Endodermal cell (in vitro differentiated cells): Measurements from ENCODE around the gene FBXO5. TPM values are rescaled to one million over a fixed set of nuclear protein-coding genes. Genes with fewer than 3 reads are reported as not detected.

Experiments
- DNase-seq: peaks from one replicate; pipeline ENCODE4 v3.0.0-alpha.2; 2017
- H3K27ac ChIP-seq: 2 replicates; pipeline ENCODE4 v1.5.1; 2013; ENCODE audit warnings: mild to moderate bottlenecking, low read depth, low read length, moderate library complexity
- H3K27me3 ChIP-seq: 2 replicates; pipeline ENCODE4 v1.6.1; 2013; ENCODE audit warnings: mild to moderate bottlenecking, low read length, moderate library complexity; ENCODE audit not compliant: insufficient read depth, control insufficient read depth, poor library complexity, severe bottlenecking
- H3K36me3 ChIP-seq: 2 replicates; pipeline ENCODE4 v1.7.0; 2013; ENCODE audit warnings: mild to moderate bottlenecking, low read length, moderate library complexity; ENCODE audit not compliant: control insufficient read depth, insufficient read depth
- H3K4me1 ChIP-seq: one replicate; pipeline ENCODE4 v1.7.0; 2013; ENCODE audit warnings: low read length; ENCODE audit not compliant: control insufficient read depth, insufficient read depth
- H3K4me3 ChIP-seq: 2 replicates; pipeline ENCODE4 v1.5.1; 2013; ENCODE audit warnings: mild to moderate bottlenecking, low read length, moderate library complexity
- H3K9ac ChIP-seq: 2 replicates; pipeline ENCODE4 v1.6.1; 2013; ENCODE audit warnings: mild to moderate bottlenecking, low read length, moderate library complexity; ENCODE audit not compliant: poor library complexity, severe bottlenecking; ENCODE audit errors: extremely low read depth
- H3K9me3 ChIP-seq: 2 replicates; pipeline ENCODE4 v1.6.1; 2013; ENCODE audit warnings: mild to moderate bottlenecking, low read length, moderate library complexity; ENCODE audit not compliant: control insufficient read depth
- H3K27ac Mint-ChIP-seq: 2 replicates; pipeline ENCODE4 v1.8.0; 2020; ENCODE audit warnings: mixed read lengths
- H3K27me3 Mint-ChIP-seq: 2 replicates; pipeline ENCODE4 v1.8.0; 2021; ENCODE audit warnings: mild to moderate bottlenecking, mixed read lengths; ENCODE audit not compliant: insufficient read depth
- H3K36me3 Mint-ChIP-seq: 2 replicates; pipeline ENCODE4 v1.8.0; 2020; ENCODE audit warnings: low read depth, mixed read lengths
- H3K4me1 Mint-ChIP-seq: 2 replicates; pipeline ENCODE4 v1.8.0; 2020; ENCODE audit warnings: mixed read lengths
- H3K4me3 Mint-ChIP-seq: 2 replicates; pipeline ENCODE4 v1.8.0; 2020; ENCODE audit warnings: mild to moderate bottlenecking, moderate library complexity, mixed read lengths
- H3K9me3 Mint-ChIP-seq: 2 replicates; pipeline ENCODE4 v1.8.0; 2020; ENCODE audit warnings: mild to moderate bottlenecking, mixed read lengths
- WGBS, 2 experiments: methylation state at CpG; one replicate each; pipeline versions ENCODE4 v1.1.5 to v1.1.7; 2013; ENCODE audit warnings: missing lambda C conversion rate in 2 of 2, mixed read lengths in 1 of 2; ENCODE audit not compliant: insufficient coverage in 1 of 2, insufficient read length in 1 of 2; 5-methylcytosine and 5-hydroxymethylcytosine counted together
- total RNA-seq, 2 donors: library from RNA; stranded (reverse); fragmentation: NEBNext Ultra II Directional in 1 of 2; extraction: Animal tissue kit (Norgen Biotek cat#: 25700) in 1 of 2; gene quantifications; 2 replicates in 1 of 2; 3 replicates in 1 of 2; pipeline ENCODE4 v1.2.1, GENCODE V29; 2021
- TF ChIP-seq, protein P1 (sequence below): fragments of 200-600 bp; sonication (generic); conservative IDR thresholded peaks from 2 replicates; pipeline ENCODE4 v1.5.0; 2021; ENCODE audit warnings: antibody characterized with exemption, mild to moderate bottlenecking

FBXO5 gene
- total RNA-seq, 2 donors from 2014 or later = 39.8 to 71.6 TPM

DNA sequence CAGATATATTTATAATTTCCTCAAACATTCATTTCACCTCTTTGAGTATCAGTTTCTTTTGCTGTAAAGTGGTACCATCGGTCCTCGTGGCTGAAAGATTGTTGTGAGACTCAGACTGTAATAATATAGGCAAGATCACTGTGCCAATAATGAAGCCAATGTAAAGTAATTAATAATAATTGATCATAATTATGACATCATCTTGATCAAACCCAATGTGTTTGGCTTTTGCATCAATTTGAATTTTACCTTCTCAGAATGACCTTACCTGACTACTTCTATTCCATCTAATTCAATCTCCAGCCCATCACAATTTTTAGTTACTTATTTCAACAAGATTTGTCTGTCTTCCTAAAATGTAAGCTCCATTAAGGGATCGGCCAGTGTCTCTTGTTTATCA lies 35.5 kb upstream of the FBXO5 start:
- Histone ChIP-seq H3K4me3 (no peak overlapping the region), H3K9me3 (peaks cover 6% of the 10 kb centered on the region), H3K36me3 (no peaks in the 10 kb centered on the region), H3K9ac (no peak overlapping the region), H3K4me1 (no peaks in the 10 kb centered on the region), H3K27ac (no peak overlapping the region), H3K27me3 (peaks cover 8% of the 10 kb centered on the region)
- Mint-ChIP-seq H3K27ac (no peak overlapping the region), H3K4me3 (no peak overlapping the region), H3K36me3 (no peaks in the 10 kb centered on the region), H3K4me1 (peaks cover 16% of the 10 kb centered on the region), H3K9me3 (peaks cover 5% of the 10 kb centered on the region), H3K27me3 (peaks cover 12% of the 10 kb centered on the region)
- TF ChIP-seq, protein P1, sequence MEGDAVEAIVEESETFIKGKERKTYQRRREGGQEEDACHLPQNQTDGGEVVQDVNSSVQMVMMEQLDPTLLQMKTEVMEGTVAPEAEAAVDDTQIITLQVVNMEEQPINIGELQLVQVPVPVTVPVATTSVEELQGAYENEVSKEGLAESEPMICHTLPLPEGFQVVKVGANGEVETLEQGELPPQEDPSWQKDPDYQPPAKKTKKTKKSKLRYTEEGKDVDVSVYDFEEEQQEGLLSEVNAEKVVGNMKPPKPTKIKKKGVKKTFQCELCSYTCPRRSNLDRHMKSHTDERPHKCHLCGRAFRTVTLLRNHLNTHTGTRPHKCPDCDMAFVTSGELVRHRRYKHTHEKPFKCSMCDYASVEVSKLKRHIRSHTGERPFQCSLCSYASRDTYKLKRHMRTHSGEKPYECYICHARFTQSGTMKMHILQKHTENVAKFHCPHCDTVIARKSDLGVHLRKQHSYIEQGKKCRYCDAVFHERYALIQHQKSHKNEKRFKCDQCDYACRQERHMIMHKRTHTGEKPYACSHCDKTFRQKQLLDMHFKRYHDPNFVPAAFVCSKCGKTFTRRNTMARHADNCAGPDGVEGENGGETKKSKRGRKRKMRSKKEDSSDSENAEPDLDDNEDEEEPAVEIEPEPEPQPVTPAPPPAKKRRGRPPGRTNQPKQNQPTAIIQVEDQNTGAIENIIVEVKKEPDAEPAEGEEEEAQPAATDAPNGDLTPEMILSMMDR = no peak
- no peak for DNase-seq
- WGBS, 2 experiments = 82% methylated on average over 3 of the region's 3 CpGs; no CpG with 5 or more reads in 1 of the 2 experiments

DNA sequence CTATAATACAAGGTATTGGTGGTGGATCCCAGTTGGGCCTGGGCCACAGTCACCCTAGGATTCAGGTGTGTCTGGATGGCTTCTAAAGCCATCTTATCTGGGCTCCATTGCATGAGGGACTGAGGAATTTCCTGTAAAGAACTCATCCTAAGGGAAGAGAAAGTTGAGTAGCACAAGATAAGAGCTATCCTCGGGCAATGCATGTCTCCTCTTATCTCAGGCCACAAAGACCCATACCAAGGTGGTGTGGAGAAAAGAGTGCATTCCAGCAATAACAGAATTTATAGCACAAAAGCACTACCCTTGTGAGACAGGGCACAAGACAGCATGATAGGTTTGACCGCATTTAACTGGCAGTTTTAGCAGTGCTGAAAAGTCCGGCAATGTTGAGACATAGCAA lies 34.0 kb upstream of the FBXO5 start:
- Histone ChIP-seq H3K27me3 (peaks cover 22% of the 10 kb centered on the region), H3K4me3 (no peak overlapping the region), H3K36me3 (no peaks in the 10 kb centered on the region), H3K4me1 (no peaks in the 10 kb centered on the region), H3K9ac (no peak overlapping the region), H3K27ac (no peak overlapping the region), H3K9me3 (peaks cover 6% of the 10 kb centered on the region)
- peaks cover 5% of the 10 kb centered on the region for H3K9me3 Mint-ChIP-seq
- peaks cover 16% of the 10 kb centered on the region for H3K4me1 Mint-ChIP-seq
- no peak overlapping the region for H3K27ac Mint-ChIP-seq
- DNase-seq = no peak
- TF ChIP-seq, protein P1 = no peak
- 61 to 100% methylated on average over 2 to 3 of the region's 3 CpGs for WGBS, 2 experiments
- peaks cover 14% of the 10 kb centered on the region for H3K27me3 Mint-ChIP-seq
- H3K4me3 Mint-ChIP-seq = no peak overlapping the region
- no peaks in the 10 kb centered on the region for H3K36me3 Mint-ChIP-seq

DNA sequence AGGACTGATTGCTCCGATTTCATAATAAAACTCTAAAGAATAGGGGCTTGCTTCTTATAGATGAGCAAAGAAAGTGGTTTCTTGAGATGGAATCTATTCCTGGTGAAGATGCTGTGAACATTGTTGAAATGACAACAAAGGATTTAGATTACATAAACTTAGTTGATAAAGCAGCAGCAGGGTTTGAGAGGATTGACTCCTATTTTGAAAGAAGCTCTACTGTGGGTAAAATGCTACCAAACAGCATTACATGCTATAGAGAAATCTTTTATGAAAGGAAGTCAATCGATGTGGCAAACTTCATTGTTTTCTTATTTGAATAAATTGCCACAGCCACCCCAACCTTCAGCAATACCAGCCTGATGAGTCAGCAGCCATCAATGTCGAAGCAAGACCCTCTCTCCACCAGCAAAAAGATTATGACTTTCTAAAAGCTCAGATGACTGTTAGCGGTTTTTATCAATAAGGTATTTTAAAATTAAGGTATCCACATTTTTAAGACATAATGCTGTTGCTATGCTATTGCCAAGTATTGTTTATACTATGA lies 32.3 kb upstream of the FBXO5 start:
- TF ChIP-seq, protein P1 = no peak
- no peak overlapping the region for H3K27ac Mint-ChIP-seq
- 91 to 95% methylated on average over 1 to 3 of the region's 4 CpGs for WGBS, 2 experiments
- Histone ChIP-seq H3K36me3 (no peaks in the 10 kb centered on the region), H3K9me3 (peaks cover 6% of the 10 kb centered on the region), H3K9ac (no peak overlapping the region), H3K27me3 (peaks cover 22% of the 10 kb centered on the region), H3K4me1 (no peaks in the 10 kb centered on the region), H3K27ac (no peak overlapping the region), H3K4me3 (no peak overlapping the region)
- DNase-seq = no peak
- peaks cover 16% of the 10 kb centered on the region for H3K4me1 Mint-ChIP-seq
- no peak overlapping the region for H3K4me3 Mint-ChIP-seq
- peaks cover 5% of the 10 kb centered on the region for H3K9me3 Mint-ChIP-seq
- no peaks in the 10 kb centered on the region for H3K36me3 Mint-ChIP-seq
- H3K27me3 Mint-ChIP-seq = peaks cover 14% of the 10 kb centered on the region
